GM12801 (cell line): ENCODE data around the gene SLC12A1.

Experiments
- TF ChIP-seq, protein P1 (sequence below): IDR thresholded peaks from one replicate; pipeline ENCODE4 v1.5.1; 2011; ENCODE audit warnings: control low read depth; ENCODE audit not compliant: insufficient read length; ENCODE audit errors: extremely low read depth

The SLC12A1 gene

DNA sequence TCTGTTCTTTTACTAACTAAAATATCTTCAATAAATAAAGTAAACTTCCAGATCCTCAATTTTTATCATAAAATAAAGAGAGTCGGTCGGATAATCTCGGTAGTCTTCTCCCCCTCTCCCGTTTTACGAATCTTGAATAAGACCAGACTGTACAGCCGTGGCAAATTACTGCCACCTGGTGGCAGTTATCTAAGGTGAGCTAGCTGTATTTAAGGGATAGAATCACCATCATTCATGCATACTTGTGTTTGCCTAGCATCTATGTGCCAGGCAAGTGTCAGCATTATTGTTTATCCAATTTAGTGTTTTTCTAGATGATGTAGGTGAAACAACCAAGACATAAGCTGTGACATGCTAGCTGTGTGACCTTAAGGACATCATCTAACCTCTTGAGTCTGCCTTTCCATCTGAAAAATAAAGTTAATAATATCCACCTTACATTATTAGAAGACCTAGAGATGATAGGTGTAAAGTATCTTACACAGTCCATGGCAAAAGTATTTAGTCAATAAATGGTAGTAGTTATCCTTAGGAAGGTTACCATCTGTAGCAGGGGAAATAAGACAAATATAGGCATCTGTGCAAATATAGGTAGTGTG lies 146.5 kb downstream of the SLC12A1 start:
- TF ChIP-seq, protein P1, sequence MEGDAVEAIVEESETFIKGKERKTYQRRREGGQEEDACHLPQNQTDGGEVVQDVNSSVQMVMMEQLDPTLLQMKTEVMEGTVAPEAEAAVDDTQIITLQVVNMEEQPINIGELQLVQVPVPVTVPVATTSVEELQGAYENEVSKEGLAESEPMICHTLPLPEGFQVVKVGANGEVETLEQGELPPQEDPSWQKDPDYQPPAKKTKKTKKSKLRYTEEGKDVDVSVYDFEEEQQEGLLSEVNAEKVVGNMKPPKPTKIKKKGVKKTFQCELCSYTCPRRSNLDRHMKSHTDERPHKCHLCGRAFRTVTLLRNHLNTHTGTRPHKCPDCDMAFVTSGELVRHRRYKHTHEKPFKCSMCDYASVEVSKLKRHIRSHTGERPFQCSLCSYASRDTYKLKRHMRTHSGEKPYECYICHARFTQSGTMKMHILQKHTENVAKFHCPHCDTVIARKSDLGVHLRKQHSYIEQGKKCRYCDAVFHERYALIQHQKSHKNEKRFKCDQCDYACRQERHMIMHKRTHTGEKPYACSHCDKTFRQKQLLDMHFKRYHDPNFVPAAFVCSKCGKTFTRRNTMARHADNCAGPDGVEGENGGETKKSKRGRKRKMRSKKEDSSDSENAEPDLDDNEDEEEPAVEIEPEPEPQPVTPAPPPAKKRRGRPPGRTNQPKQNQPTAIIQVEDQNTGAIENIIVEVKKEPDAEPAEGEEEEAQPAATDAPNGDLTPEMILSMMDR: peak; percentile 94
